LNCaP clone FGC (cell line): ENCODE results near the gene ZNF618.

Source experiments
- DNase-seq: peaks from one replicate; pipeline ENCODE4 v3.0.0-alpha.2; 2011; ENCODE audit warnings: low read depth
- H3K4me3 ChIP-seq: 2 replicates; pipeline ENCODE4 v1.5.1; 2011; ENCODE audit warnings: mild to moderate bottlenecking, low read depth, low read length, control low read depth
- CTCF ChIP-seq: IDR thresholded peaks from 2 replicates; pipeline ENCODE4 v1.5.1; 2012; ENCODE audit warnings: mild to moderate bottlenecking; ENCODE audit not compliant: control insufficient read depth, insufficient read depth; ENCODE audit errors: extremely low read depth

The ZNF618 gene

GRCh38 chr9:114007991-114008666 lies 132.0 kb downstream of the ZNF618 start:
- no peak for TF ChIP-seq CTCF
- no peak overlapping the region for H3K4me3 ChIP-seq
- DNase-seq, result no peak

GRCh38 chr9:114008667-114009410 lies 132.7 kb downstream of the ZNF618 start:
- DNase-seq, result no peak
- no peak overlapping the region for H3K4me3 ChIP-seq
- TF ChIP-seq CTCF, result no peak

GRCh38 chr9:114011313-114011712 lies 135.2 kb downstream of the ZNF618 start:
- TF ChIP-seq CTCF, result no peak
- no peak for DNase-seq
- no peak overlapping the region for H3K4me3 ChIP-seq

DNA sequence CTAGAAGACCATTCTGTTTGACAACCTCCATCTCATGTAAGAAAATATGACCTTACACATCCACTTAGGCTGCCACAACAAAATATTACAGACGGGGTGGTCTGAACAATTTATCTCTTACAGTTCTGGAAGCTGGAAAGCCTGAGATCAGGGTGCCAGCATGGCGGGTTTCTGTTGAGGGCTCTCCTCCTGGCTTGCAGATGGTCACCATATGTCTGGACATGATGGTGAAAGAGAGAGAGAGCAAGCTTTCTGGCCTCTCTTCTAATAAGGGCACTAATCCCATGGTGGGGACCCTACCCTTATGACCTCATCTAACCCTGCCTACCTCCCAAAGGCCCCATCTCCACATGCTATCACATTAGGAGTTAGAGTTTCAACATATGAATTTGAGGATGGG lies 136.0 kb downstream of the ZNF618 start:
- no peak for DNase-seq
- H3K4me3 ChIP-seq, result no peak overlapping the region
- TF ChIP-seq CTCF, result no peak

DNA sequence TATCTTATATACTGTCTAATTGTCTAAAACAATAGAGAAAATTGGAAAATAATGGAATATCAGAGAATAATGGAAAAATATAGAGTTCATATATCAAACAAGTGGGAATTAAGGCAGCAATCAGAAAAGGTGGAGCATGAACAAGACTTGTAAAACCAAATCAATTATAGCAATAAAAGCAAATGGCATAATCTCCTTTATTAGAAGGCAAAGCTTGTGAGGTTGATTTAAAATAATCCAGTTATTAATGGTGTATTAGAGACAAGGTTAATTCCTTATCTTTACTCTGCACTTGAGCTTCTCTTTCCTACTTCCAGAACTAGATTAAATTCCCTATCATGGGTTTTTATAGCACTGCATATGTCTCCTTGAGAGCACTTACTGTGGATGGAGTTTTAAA lies 137.9 kb downstream of the ZNF618 start:
- H3K4me3 ChIP-seq, result no peak overlapping the region
- TF ChIP-seq CTCF, result no peak
- DNase-seq, result no peak

DNA sequence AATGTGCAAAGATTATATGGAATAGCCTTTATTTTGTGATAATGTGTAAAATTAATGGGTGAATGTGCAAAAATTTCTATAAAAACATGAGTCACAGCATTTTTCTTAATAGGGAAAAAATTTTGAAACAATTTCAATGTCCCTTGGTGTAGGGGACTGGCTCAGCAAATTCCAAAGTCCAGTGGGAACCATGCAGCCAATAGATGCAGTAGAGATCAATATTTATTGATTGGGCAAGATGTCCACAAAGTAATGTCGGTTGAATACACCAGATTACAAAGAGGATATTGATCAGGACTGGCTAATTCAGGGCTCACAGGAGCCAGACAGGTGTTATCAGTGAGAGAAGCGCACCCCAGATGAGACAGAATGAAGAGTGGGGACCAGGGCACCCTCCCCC lies 139.5 kb downstream of the ZNF618 start:
- TF ChIP-seq CTCF, result no peak
- no peak overlapping the region for H3K4me3 ChIP-seq
- DNase-seq, result no peak
